Gastroesophageal sphincter (tissue), 3 donors: Measurements from ENCODE around the gene PRKAG2.

Source experiments
- CTCF ChIP-seq, 4 experiments: fragments of 200-600 bp in 2 of 4; fragments of 450-650 bp in 2 of 4; sonication (generic) in 1 of 4; IDR thresholded peaks; one replicate each; pipeline ENCODE4 v1.5.1; 2017 to 2019; ENCODE audit warnings: antibody characterized with exemption in 4 of 4, mild to moderate bottlenecking in 2 of 4, moderate library complexity in 2 of 4
- POLR2AphosphoS5 ChIP-seq: sonication (generic); formaldehyde crosslinking; IDR thresholded peaks from one replicate; pipeline ENCODE4 v1.6.1; 2017; ENCODE audit warnings: antibody characterized with exemption

GRCh38 chr7:151628846-151629604 is 247.9 kb downstream of the PRKAG2 start:
- TF ChIP-seq POLR2AphosphoS5 (peak; percentile 21), CTCF (IDR thresholded peaks at IDR 0.05) (no peak)
